Endothelial cell (in vitro differentiated cells): ENCODE measurements around the gene EFCAB14. TPM values are rescaled to one million over a fixed set of nuclear protein-coding genes. Genes with fewer than 3 reads are reported as not detected.
"Not testable (repeated sequence)": the region's sequence is repeated elsewhere in the genome, so short reads cannot be mapped to it uniquely, and the experiment has no call there.

ENCODE experiments used
- DNase-seq: peaks from one replicate; pipeline ENCODE4 v3.0.0; 2021; ENCODE audit warnings: low spot score
- H3K27ac Mint-ChIP-seq: one replicate; pipeline ENCODE4 v1.8.0; 2021; ENCODE audit warnings: mixed read lengths, inconsistent platforms; ENCODE audit not compliant: unreplicated experiment
- H3K27me3 Mint-ChIP-seq: one replicate; pipeline ENCODE4 v1.8.0; 2021; ENCODE audit warnings: mild to moderate bottlenecking, moderate library complexity, mixed read lengths, inconsistent platforms; ENCODE audit not compliant: unreplicated experiment
- H3K36me3 Mint-ChIP-seq: one replicate; pipeline ENCODE4 v1.8.0; 2021; ENCODE audit warnings: mild to moderate bottlenecking, low read depth, mixed read lengths, inconsistent platforms; ENCODE audit not compliant: unreplicated experiment
- H3K4me1 Mint-ChIP-seq: one replicate; pipeline ENCODE4 v1.8.0; 2021; ENCODE audit warnings: mild to moderate bottlenecking, mixed read lengths, inconsistent platforms; ENCODE audit not compliant: unreplicated experiment
- H3K4me3 Mint-ChIP-seq: one replicate; pipeline ENCODE4 v1.8.0; 2021; ENCODE audit warnings: mild to moderate bottlenecking, mixed read lengths, inconsistent platforms; ENCODE audit not compliant: unreplicated experiment
- H3K9me3 Mint-ChIP-seq: one replicate; pipeline ENCODE4 v1.8.0; 2021; ENCODE audit warnings: mixed read lengths, inconsistent platforms; ENCODE audit not compliant: unreplicated experiment
- CTCF ChIP-seq: fragments of 200-600 bp; sonication (generic); IDR thresholded peaks from one replicate; pipeline ENCODE4 v1.5.0; 2021; ENCODE audit warnings: antibody characterized with exemption; ENCODE audit not compliant: unreplicated experiment
- total RNA-seq: library from RNA; stranded (reverse); fragmentation: NEBNext Ultra II Directional; extraction: Animal tissue kit (Norgen Biotek cat#: 25700); gene quantifications from one replicate; pipeline ENCODE4 v1.2.1, GENCODE V29; 2021; ENCODE audit not compliant: unreplicated experiment

Gene EFCAB14
- total RNA-seq, 1 donor from 2014 or later, result 325 TPM

DNA sequence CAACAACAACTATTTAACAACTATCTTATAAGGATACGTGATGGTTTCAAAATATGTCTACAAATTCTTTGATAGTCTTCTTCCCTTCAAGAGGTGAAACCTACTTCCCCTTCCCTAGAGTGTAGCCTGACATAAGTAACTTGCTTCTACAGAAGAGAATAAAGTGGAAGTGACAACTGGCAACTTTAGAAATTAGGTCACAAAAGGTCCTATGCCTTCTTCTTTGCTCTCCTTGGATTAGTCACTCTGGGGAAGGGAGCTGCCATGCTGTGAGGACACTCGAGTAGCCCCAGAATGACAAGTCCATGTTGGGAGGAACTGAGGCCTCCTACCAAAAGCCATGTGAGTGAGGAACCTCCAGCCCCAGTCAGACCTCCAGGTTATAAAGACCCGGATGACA lies 19.2 kb downstream of the EFCAB14 start:
- Mint-ChIP-seq H3K27ac (no peak overlapping the region), H3K4me1 (no peaks in the 10 kb centered on the region), H3K9me3 (no peaks in the 10 kb centered on the region), H3K36me3 (peaks cover 47% of the 10 kb centered on the region), H3K4me3 (no peak overlapping the region), H3K27me3 (no peaks in the 10 kb centered on the region)
- DNase-seq, result no peak
- TF ChIP-seq CTCF, result no peak

DNA sequence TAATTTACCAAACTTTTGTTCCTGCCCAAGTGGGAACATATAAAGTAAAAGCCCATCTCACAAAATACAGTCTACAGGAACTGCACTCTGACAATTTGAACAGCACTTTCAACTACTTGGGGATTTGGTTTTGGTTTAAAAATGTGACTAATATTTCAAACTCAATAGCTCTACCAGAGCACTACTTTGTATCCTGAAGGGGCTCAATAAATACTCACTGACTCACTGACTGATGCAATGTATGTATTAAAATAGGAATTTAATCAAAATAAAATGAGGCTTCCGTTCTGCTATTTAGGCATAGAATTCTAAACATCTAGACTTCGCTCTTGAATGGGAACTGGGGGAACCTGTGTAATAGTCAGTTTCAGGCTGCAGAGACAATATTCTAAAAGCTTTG lies 21.9 kb downstream of the EFCAB14 start:
- no peak for DNase-seq
- no peak for TF ChIP-seq CTCF
- no peak overlapping the region for H3K27ac Mint-ChIP-seq
- no peaks in the 10 kb centered on the region for H3K4me1 Mint-ChIP-seq
- no peak overlapping the region for H3K4me3 Mint-ChIP-seq
- peaks cover 39% of the 10 kb centered on the region for H3K36me3 Mint-ChIP-seq
- H3K27me3 Mint-ChIP-seq, result no peaks in the 10 kb centered on the region
- H3K9me3 Mint-ChIP-seq, result no peaks in the 10 kb centered on the region

GRCh38 chr1:46694676-46695075 lies 24.2 kb downstream of the EFCAB14 start:
- not testable (repeated sequence) for H3K9me3 Mint-ChIP-seq, H3K27ac Mint-ChIP-seq, DNase-seq, H3K4me1 Mint-ChIP-seq, H3K4me3 Mint-ChIP-seq, H3K27me3 Mint-ChIP-seq
- peaks cover 57% of the 10 kb centered on the region for H3K36me3 Mint-ChIP-seq

GRCh38 chr1:46692811-46693770 lies 25.8 kb downstream of the EFCAB14 start:
- H3K9me3 Mint-ChIP-seq, result no peaks in the 10 kb centered on the region
- no peak overlapping the region for H3K27ac Mint-ChIP-seq
- H3K4me1 Mint-ChIP-seq, result peaks cover 14% of the 10 kb centered on the region
- no peaks in the 10 kb centered on the region for H3K27me3 Mint-ChIP-seq
- TF ChIP-seq CTCF, result peak; percentile 14
- H3K36me3 Mint-ChIP-seq, result peaks cover 60% of the 10 kb centered on the region
- DNase-seq, result no peak
- H3K4me3 Mint-ChIP-seq, result no peak overlapping the region

DNA sequence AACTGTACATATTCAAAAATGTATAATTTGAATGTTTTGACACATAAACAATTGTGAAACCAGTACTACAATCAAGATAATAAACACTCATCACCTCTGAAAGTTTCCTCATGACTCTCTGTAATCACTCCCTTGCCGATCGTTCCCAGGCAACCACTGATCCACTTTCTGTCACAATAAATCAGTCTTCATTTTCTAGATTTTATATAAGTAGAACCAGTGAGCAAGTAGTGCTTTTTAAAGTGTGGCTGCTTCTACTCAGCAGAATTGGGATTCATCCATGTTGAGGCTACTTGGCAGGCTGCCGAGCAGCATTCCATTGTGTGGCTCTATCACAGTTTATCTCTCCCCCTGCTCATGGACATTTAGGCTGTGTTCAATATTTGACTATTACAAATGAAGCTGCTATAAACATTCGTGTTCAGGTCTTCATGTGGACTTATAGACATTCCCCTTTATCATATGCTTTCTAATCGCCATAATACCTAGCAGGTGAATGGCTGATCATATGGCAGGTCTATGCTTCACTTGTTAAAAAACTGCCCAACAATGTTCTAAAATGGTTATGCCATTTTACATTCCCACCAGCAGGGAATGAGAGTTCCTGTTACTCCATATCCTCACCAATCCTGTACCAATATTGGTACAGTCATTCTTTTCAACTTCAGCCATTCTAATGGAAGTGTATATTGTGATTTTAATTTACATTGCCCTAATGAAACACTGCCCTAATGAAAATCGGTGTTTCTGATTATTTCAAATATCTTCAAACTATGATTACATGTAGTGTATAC lies 26.7 kb downstream of the EFCAB14 start:
- H3K36me3 Mint-ChIP-seq, result peaks cover 62% of the 10 kb centered on the region
- no peak for DNase-seq
- peak overlapping the region; percentile 63 for H3K4me3 Mint-ChIP-seq
- no peaks in the 10 kb centered on the region for H3K27me3 Mint-ChIP-seq
- no peaks in the 10 kb centered on the region for H3K9me3 Mint-ChIP-seq
- H3K4me1 Mint-ChIP-seq, result peaks cover 14% of the 10 kb centered on the region
- peak; percentile 42 for TF ChIP-seq CTCF
- H3K27ac Mint-ChIP-seq, result peak overlapping the region; percentile 2
